NCI-H446 treated with DMSO at 0.1 percent for 48 hours (cell line): ENCODE measurements around the gene SLC22A25.
"Not testable (repeated sequence)": the region's sequence is repeated elsewhere in the genome, so short reads cannot be mapped to it uniquely, and the experiment has no call there.

Source experiments
- DNase-seq: peaks from one replicate; lab custom pipeline; 2025; lab: John Stamatoyannopoulos, UW

SLC22A25 gene

GRCh38 chr11:63243533-63243932 is at the start of gene SLC22A25:
Gene SLC22A25, minus strand, starts transcription at chr11:63243599. Its CDS starts 13,947 bp downstream, at chr11:63229652.
- DNase-seq = no peak

- DNase-seq = no peak
These were observed 46.9 kb upstream of the SLC22A25 start for GRCh38 chr11:63290285-63290684.

- DNase-seq = no peak
These were observed 46.3 kb upstream of the SLC22A25 start for GRCh38 chr11:63289658-63290057.

GRCh38 chr11:63282579-63282978 is 39.2 kb upstream of the SLC22A25 start:
- no peak for DNase-seq

- DNase-seq = no peak
These were observed 37.5 kb upstream of the SLC22A25 start for GRCh38 chr11:63280920-63281319.

GRCh38 chr11:63277345-63277943 is 34.0 kb upstream of the SLC22A25 start:
- DNase-seq = no peak

- no peak for DNase-seq
These were observed 31.4 kb upstream of the SLC22A25 start for GRCh38 chr11:63274776-63275175.

DNA sequence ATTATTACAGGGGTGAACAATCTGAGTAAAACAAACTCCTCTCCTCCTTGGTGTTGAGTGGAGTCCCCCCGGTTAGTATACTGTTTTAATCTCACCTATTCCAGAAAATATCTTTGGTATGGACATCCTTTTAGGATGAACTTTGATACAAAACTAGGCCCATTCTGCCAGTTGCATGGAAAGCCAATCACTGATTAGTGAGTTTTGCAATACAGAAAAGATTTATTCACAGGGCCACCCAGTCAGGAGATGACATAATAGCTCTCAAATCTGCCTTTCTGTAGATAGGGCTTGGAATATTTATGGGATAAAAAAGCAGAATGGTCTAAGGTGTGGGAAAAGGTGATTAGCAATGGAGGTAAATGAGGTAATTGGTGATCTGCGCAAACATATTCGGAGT is 30.3 kb upstream of the SLC22A25 start:
- DNase-seq = no peak

DNA sequence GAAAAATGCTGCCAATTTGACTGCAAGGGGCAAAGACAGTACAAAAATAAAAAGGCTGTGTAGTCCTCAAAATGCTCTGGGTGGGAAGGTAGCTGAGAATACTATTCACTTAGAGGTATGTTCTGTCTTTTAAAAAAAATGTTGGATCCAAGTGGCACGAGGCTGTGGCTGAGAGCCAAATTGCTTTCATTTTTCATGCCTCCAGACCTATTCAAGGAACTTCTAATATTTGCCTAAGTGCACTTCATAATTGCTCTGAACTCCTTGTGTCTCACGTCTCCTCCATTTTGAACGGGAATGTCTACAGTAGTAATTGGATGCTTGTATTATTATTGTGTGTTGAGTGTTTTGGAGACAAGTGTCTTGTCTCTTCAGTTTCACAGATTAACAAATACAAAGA is 19.1 kb upstream of the SLC22A25 start:
- no peak for DNase-seq

DNA sequence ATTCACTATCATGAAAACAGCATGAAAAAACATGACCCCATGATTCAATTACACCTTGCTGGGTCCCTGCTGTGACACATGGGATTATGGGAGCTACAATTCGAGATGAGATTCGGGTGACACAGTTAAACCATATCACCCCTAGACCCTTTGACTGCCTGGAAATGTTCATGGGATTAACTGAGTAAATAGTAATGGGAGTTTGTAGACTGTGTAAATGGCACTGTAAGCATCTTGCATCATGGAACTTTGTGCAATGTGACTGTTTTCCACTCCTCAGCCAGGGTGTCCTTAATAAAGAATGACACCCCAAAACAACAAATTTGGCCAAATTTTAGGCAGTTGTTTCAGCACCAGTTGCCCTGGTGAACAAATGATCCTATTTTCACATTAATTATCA is 7.9 kb upstream of the SLC22A25 start:
- no peak for DNase-seq

GRCh38 chr11:63250162-63251050 is 7.0 kb upstream of the SLC22A25 start:
- no peak for DNase-seq

DNA sequence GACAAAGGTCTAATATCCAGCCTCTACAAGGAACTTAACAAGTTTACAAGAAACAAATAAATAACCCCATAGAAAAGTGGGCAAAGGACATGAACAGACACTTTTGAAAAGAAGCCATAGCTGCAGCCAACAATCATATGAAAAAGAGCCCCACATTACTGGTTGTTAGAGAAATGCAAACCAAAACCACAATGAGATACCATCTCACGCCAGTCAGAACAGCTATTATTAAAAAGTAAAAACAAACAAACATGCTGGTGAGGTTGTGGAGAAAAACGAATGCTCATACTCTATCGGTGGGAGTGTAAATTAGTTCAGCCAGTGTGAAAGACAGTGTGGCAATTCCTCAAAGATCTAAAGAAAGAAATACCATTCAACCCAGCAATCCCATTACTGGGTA is 5.6 kb upstream of the SLC22A25 start:
- DNase-seq = no peak

DNA sequence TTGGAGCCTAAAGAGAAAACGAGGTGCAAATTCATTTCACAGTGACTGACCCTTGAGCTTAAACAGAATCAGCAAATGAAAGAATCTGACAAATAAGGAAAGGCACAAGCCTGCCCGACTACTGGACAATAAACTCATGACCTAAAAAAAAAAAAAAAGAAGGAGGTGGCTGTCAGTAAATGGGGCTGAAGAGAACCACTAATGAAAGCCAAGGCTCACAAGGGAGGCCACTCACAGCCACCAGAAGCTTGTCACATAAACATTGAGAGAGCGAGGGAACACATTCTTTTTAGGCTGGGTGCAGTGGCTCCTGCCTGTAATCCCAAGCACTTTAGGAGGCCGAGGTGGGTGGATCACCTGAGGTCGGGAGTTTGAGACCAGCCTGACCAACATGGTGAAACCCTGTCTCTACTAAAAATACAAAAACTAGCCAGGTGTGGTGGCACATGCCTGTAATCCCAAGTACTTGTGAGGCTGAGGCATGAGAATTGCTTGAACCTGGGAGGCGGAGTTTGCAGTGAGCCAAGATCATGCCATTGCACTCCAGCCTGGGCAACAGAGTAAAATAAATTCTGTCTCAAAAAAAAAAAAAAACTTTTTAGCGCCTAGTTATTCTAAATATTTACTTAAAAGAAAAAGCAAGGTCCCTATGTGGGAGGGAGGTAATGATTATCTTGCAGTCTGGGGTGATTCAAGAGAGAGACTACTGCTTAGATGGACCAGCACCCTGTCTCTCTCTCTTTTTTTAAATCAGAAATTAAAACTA is 4.0 kb upstream of the SLC22A25 start:
- not testable (repeated sequence) for DNase-seq

GRCh38 chr11:63246045-63246444 is 2.6 kb upstream of the SLC22A25 start:
- DNase-seq = no peak

DNA sequence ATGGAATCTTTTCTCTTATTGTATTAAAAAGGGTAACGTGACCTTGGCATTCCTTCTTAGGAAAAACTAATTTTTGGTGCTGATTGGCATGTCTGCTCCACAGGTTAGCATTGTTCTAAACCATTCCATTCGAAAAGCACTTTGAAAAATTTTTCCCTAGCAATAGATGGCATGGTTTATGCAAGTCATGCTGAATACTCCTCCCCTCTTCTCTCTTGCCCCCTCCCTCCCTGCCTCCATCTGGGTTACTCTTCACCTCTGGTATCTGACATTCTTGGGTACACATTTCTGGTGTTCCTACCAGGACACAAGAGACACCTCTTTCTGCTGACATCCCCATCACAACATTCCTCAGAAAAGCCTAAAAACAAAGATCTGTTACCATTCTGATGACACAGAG is 1.5 kb upstream of the SLC22A25 start:
- no peak for DNase-seq

- no peak for DNase-seq
These were observed 1.2 kb downstream of the SLC22A25 start for GRCh38 chr11:63242089-63242781.

GRCh38 chr11:63240791-63241379 is 2.5 kb downstream of the SLC22A25 start:
- no peak for DNase-seq

DNA sequence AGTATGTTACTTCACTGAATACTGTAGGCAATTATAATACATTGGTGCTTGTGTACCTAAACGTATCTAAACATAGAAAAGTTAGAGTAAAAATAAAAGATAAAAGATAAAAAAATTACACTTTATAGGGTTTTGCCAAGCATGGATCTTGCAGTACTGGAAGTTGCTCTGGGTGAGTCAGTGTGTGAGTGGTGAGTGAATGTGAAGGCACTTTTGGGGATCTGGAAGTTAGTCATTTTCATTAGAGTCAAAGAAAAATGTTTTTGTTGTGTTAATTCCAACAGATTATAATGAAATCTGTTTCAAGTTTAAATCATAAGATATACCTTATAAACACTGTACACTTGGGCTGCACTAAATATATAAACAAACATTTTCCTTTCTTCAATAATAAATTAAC is 3.3 kb downstream of the SLC22A25 start:
- no peak for DNase-seq

DNA sequence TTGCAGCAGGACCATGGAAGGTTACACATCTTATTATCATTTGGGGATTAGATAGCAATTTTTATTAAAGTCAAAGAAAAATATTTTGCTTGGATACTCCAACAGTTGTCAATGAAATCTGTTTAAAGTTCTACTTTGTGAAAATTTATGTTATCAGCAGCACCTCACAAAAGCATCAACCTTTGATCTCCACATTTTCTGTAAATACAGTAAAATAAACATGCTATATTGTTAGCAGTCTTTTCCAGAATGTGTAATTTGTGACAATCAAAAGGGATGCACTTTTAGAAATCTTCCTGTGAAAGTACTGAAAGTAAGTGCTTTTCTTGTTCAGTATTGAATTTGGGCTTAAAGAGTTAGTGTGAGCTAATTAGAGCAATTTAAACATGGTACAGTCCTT is 4.1 kb downstream of the SLC22A25 start:
- DNase-seq = no peak

GRCh38 chr11:63237413-63237812 is 6.0 kb downstream of the SLC22A25 start:
- DNase-seq = no peak
